ENCODE results near the gene NAV2.

GRCh38 chr11:20117291-20117690 is 404.7 kb downstream of the NAV2 start:
- TF ChIP-seq POLR2A (IDR thresholded peaks at IDR 0.05) (no peak), CTCF (IDR thresholded peaks at IDR 0.05) (no peak), EP300 (IDR thresholded peaks at IDR 0.05) (no peak), POLR2AphosphoS5 (IDR thresholded peaks at IDR 0.05) (no peak)
